CD14-positive monocyte (primary cell): ENCODE data around the gene EDA. TPM values are rescaled to one million over a fixed set of nuclear protein-coding genes. Genes with fewer than 3 reads are reported as not detected.

Experiments used
- DNase-seq, 3 donors: peaks; one replicate each; pipeline ENCODE4 v3.0.0-alpha.2; 2011 to 2022
- H2AFZ ChIP-seq: 2 replicates; pipeline ENCODE4 v1.6.0; 2012; ENCODE audit warnings: mild to moderate bottlenecking, low read depth, low read length, inconsistent platforms; ENCODE audit not compliant: insufficient read depth, poor library complexity, severe bottlenecking
- H3K27ac ChIP-seq, 2 donors: 1 replicate in 1 of 2; 2 replicates in 1 of 2; pipeline ENCODE4 v1.5.1; 2012 to 2013; ENCODE audit warnings: low read length in 2 of 2, control low read depth in 1 of 2, inconsistent platforms in 1 of 2, low read depth in 1 of 2, mild to moderate bottlenecking in 1 of 2
- H3K27me3 ChIP-seq, 2 donors: one replicate each; pipeline versions ENCODE4 v1.6.0 to v1.6.1; 2011 to 2013; ENCODE audit warnings: low read length in 2 of 2; ENCODE audit not compliant: control insufficient read depth in 2 of 2, insufficient read depth in 2 of 2
- H3K36me3 ChIP-seq, 2 donors: replicated peaks in 1 of 2; 1 replicate in 1 of 2; 2 replicates in 1 of 2; pipeline versions ENCODE4 v1.5.1 to v1.6.1; 2012 to 2013; ENCODE audit warnings: low read length in 2 of 2, control low read depth in 1 of 2, inconsistent platforms in 1 of 2, mild to moderate bottlenecking in 1 of 2; ENCODE audit not compliant: insufficient read depth in 2 of 2, control insufficient read depth in 1 of 2
- H3K4me1 ChIP-seq, 2 donors: 1 replicate in 1 of 2; 2 replicates in 1 of 2; pipeline versions ENCODE4 v1.5.1 to v1.6.1; 2012 to 2013; ENCODE audit warnings: low read length in 2 of 2, control low read depth in 1 of 2, inconsistent platforms in 1 of 2, mild to moderate bottlenecking in 1 of 2, moderate library complexity in 1 of 2; ENCODE audit not compliant: insufficient read depth in 2 of 2, control insufficient read depth in 1 of 2
- H3K4me2 ChIP-seq: replicated peaks from 2 replicates; pipeline ENCODE3; 2012; ENCODE audit warnings: low read length, moderate library complexity, mild to moderate bottlenecking; ENCODE audit not compliant: poor library complexity, severe bottlenecking; ENCODE audit errors: extremely low read depth
- H3K4me3 ChIP-seq, 3 experiments: fragments of 200-600 bp in 1 of 3; sonication (generic) in 1 of 3; replicated peaks in 1 of 3; 1 replicate in 2 of 3; 2 replicates in 1 of 3; pipeline ENCODE4 v1.5.1; 2011 to 2013; ENCODE audit warnings: low read length in 3 of 3, mild to moderate bottlenecking in 3 of 3, control low read depth in 2 of 3, low read depth in 2 of 3, inconsistent platforms in 1 of 3, moderate library complexity in 1 of 3
- H3K79me2 ChIP-seq: 2 replicates; pipeline ENCODE4 v1.6.0; 2012; ENCODE audit warnings: mild to moderate bottlenecking, control low read depth, inconsistent platforms, low read length, moderate library complexity; ENCODE audit not compliant: insufficient read depth
- H3K9ac ChIP-seq: 2 replicates; pipeline ENCODE4 v1.6.0; 2017; ENCODE audit warnings: low read length, mild to moderate bottlenecking; ENCODE audit not compliant: insufficient read depth, poor library complexity, severe bottlenecking
- H3K9me3 ChIP-seq, 2 donors: replicated peaks in 1 of 2; 1 replicate in 1 of 2; 2 replicates in 1 of 2; pipeline versions ENCODE4 v1.5.1 to v1.6.1; 2012 to 2013; ENCODE audit warnings: low read length in 2 of 2, control low read depth in 1 of 2; ENCODE audit not compliant: control insufficient read depth in 1 of 2, insufficient read depth in 1 of 2
- H4K20me1 ChIP-seq: 2 replicates; pipeline ENCODE4 v1.6.0; 2012; ENCODE audit warnings: mild to moderate bottlenecking, low read length, control low read depth, moderate library complexity; ENCODE audit not compliant: insufficient read depth
- H3K27ac Mint-ChIP-seq, 7 donors: one replicate each; pipeline ENCODE4 v1.8.0; 2020; ENCODE audit warnings: mild to moderate bottlenecking in 7 of 7, mixed read lengths in 7 of 7, moderate library complexity in 6 of 7, inconsistent platforms in 2 of 7
- H3K27me3 Mint-ChIP-seq, 3 donors: one replicate each; pipeline ENCODE4 v1.8.0; 2021 to 2022; ENCODE audit warnings: low read depth in 3 of 3, mild to moderate bottlenecking in 3 of 3, mixed read lengths in 3 of 3, moderate library complexity in 3 of 3, inconsistent platforms in 1 of 3
- H3K36me3 Mint-ChIP-seq, 2 donors: one replicate each; pipeline ENCODE4 v1.8.0; 2020; ENCODE audit warnings: mixed read lengths in 2 of 2, inconsistent platforms in 1 of 2, mild to moderate bottlenecking in 1 of 2
- H3K4me1 Mint-ChIP-seq: one replicate; pipeline ENCODE4 v1.8.0; 2020; ENCODE audit warnings: mild to moderate bottlenecking, mixed read lengths
- H3K4me3 Mint-ChIP-seq, 2 donors: one replicate each; pipeline ENCODE4 v1.8.0; 2020; ENCODE audit warnings: mild to moderate bottlenecking in 2 of 2, mixed read lengths in 2 of 2, moderate library complexity in 1 of 2
- H3K9me3 Mint-ChIP-seq, 7 donors: one replicate each; pipeline ENCODE4 v1.8.0; 2020 to 2022; ENCODE audit warnings: mixed read lengths in 7 of 7, mild to moderate bottlenecking in 6 of 7, moderate library complexity in 6 of 7, inconsistent platforms in 2 of 7
- CTCF ChIP-seq: fragments of 200-600 bp; IDR thresholded peaks from one replicate; pipeline ENCODE4 v1.8.0; 2022; ENCODE audit warnings: antibody characterized with exemption, mild to moderate bottlenecking
- WGBS: methylation state at CpG from one replicate; pipeline ENCODE4 v1.1.5; 2013; ENCODE audit warnings: missing lambda C conversion rate; ENCODE audit not compliant: insufficient coverage; 5-methylcytosine and 5-hydroxymethylcytosine counted together
- intact Hi-C, 2 donors: fragments of 100-400 bp; cut with micrococcal nuclease; formaldehyde crosslinking; loops; one replicate each; pipeline versions ENCODE4 v1.15.0 to v1.15.1; 2023
- polyA plus RNA-seq, 3 donors: library from polyadenylated mRNA; depleted of rRNA in 1 of 3; unstranded in 2 of 3; stranded (reverse) in 1 of 3; fragments of 300-500 nt in 2 of 3; fragments of >200 nt in 1 of 3; fragmentation: Illumina TruSeq in 2 of 3; gene quantifications; 1 replicate in 2 of 3; 2 replicates in 1 of 3; pipeline ENCODE4 v1.2.3, GENCODE V29; 2012 to 2021

EDA gene
- polyA plus RNA-seq, 3 donors = 0.11 to 0.31 TPM; not detected in 1

DNA sequence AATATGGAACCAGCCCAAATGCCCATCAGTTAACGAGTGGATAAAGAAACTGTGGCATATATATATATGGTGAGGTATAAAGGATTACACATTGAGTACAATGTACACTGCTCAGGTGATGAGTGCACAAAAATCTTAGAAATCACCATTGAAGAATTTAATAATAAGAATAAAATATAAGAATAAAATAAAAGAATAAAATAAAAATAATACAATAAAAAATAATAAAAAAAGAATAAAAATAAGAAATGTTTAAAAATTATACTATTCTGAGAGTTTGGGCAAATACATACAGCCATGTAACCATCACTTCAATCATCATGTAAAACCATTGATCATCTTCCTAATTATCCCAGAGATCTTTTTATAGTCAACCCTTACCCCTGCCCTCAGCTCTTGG is 260.3 kb downstream of the EDA start:
- H3K36me3 ChIP-seq = no peaks in the 10 kb centered on the region
- intact Hi-C loops = no loop called here
- H3K4me1 Mint-ChIP-seq = no peaks in the 10 kb centered on the region

DNA sequence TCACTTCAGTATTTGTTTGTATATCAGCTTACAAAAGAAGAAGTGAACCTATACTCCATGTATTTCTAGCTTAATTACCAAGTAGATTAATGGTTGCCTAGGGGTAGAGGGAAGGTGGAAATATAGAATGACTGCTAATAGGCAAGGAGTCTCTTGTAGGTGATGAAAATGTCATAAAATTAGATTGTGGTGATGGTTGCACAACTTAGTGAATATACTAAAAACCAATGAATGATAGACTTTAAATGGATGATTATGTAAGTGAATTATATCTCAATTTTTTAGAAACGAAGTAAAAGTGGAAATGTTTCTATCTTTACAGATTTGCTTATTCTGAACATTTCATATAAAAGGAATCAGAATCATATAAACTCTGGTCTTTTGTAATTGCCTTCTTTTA is 268.3 kb downstream of the EDA start:
- H3K27ac Mint-ChIP-seq = no peak overlapping the region
- H2AFZ ChIP-seq = no peak overlapping the region
- no peaks in the 10 kb centered on the region for H3K27me3 ChIP-seq
- H3K4me1 ChIP-seq = no peaks in the 10 kb centered on the region
- H3K9ac ChIP-seq = no peak overlapping the region
- TF ChIP-seq CTCF = no peak
- no peaks in the 10 kb centered on the region for H3K36me3 ChIP-seq
- intact Hi-C loops = no loop called here
- peaks cover 8 to 16% of the 10 kb centered on the region in 2 donors for H3K9me3 ChIP-seq
- no peak for DNase-seq
- WGBS = no CpG with 5 or more reads among the region's 1 CpG
- H3K4me1 Mint-ChIP-seq = no peaks in the 10 kb centered on the region
- H3K9me3 Mint-ChIP-seq = peaks cover 7 to 20% (median 10%) of the 10 kb centered on the region in 7 donors
- no peaks in the 10 kb centered on the region for H3K27me3 Mint-ChIP-seq
- H3K79me2 ChIP-seq = no peaks in the 10 kb centered on the region
- no peak overlapping the region for H3K4me3 Mint-ChIP-seq
- H4K20me1 ChIP-seq = no peaks in the 10 kb centered on the region
- H3K36me3 Mint-ChIP-seq = no peaks in the 10 kb centered on the region
- H3K27ac ChIP-seq = no peak overlapping the region
- H3K4me3 ChIP-seq = no peak overlapping the region
- no peak overlapping the region for H3K4me2 ChIP-seq

More for the DNA sequence above, 260.3 kb downstream of the EDA start:
- no CpG with 5 or more reads among the region's 1 CpG for WGBS
- Histone ChIP-seq H3K9me3 (peaks cover 0 to 4% of the 10 kb centered on the region in 2 donors), H3K27me3 (no peaks in the 10 kb centered on the region), H3K9ac (no peak overlapping the region), H3K4me1 (no peaks in the 10 kb centered on the region), H2AFZ (no peak overlapping the region), H3K4me3 (no peak overlapping the region), H3K79me2 (no peaks in the 10 kb centered on the region), H3K4me2 (no peak overlapping the region), H3K27ac (no peak overlapping the region), H4K20me1 (no peaks in the 10 kb centered on the region)
- peaks cover 0 to 9% (median 0%) of the 10 kb centered on the region in 3 donors for H3K27me3 Mint-ChIP-seq
- H3K9me3 Mint-ChIP-seq = peaks cover 0 to 9% (median 6%) of the 10 kb centered on the region in 7 donors
- no peak for DNase-seq
- no peak overlapping the region for H3K27ac Mint-ChIP-seq
- H3K4me3 Mint-ChIP-seq = no peak overlapping the region
- TF ChIP-seq CTCF = no peak
- H3K36me3 Mint-ChIP-seq = no peaks in the 10 kb centered on the region
